HepG2 (cell line): ENCODE data around the gene IL36B.

Source experiments
- ARNT ChIP-seq: fragments of 450-650 bp; IDR thresholded peaks from 2 replicates; pipeline ENCODE4 v1.6.1; 2017
- EP300 ChIP-seq, 3 experiments: sonication (generic) in 1 of 3; formaldehyde crosslinking in 1 of 3; IDR thresholded peaks; 2 replicates each; pipeline versions ENCODE4 v1.5.1 to v1.6.1; 2011 to 2020; ENCODE audit warnings: low read depth in 2 of 3, low read length in 2 of 3, borderline replicate concordance in 1 of 3, improper control_type of control experiment in 1 of 3, mild to moderate bottlenecking in 1 of 3, missing genetic modification reagents in 1 of 3, moderate library complexity in 1 of 3
- GABPA ChIP-seq, 2 experiments: IDR thresholded peaks; 2 replicates each; pipeline ENCODE4 v1.6.1; 2011 to 2016; ENCODE audit warnings: low read depth in 2 of 2, low read length in 1 of 2, missing biosample characterization in 1 of 2, missing genetic modification characterization in 1 of 2
- KDM2A ChIP-seq: sonication (generic); formaldehyde crosslinking; IDR thresholded peaks from 2 replicates; pipeline ENCODE4 v1.4.0; 2020; ENCODE audit warnings: low read depth, missing genetic modification reagents, borderline replicate concordance
- YY1 ChIP-seq: IDR thresholded peaks from 2 replicates; pipeline ENCODE4 v1.6.1; 2011; ENCODE audit warnings: low read length, low read depth, moderate library complexity, mild to moderate bottlenecking; ENCODE audit not compliant: insufficient read depth, insufficient replicate concordance
- ZNF274 ChIP-seq: sonication (generic); formaldehyde crosslinking; IDR thresholded peaks from 2 replicates; pipeline ENCODE4 v1.5.1; 2020; ENCODE audit warnings: mild to moderate bottlenecking, missing genetic modification reagents
- ZNF713 ChIP-seq: sonication (generic); formaldehyde crosslinking; IDR thresholded peaks from 2 replicates; pipeline ENCODE4 v1.4.0; 2020; ENCODE audit warnings: mild to moderate bottlenecking, missing genetic modification reagents
- ZNF788 ChIP-seq: sonication (generic); formaldehyde crosslinking; IDR thresholded peaks from 2 replicates; pipeline ENCODE4 v1.5.0; 2020; ENCODE audit warnings: mild to moderate bottlenecking, missing genetic modification reagents, borderline replicate concordance
- TF ChIP-seq, protein P1 (sequence below): IDR thresholded peaks from 2 replicates; pipeline ENCODE4 v1.6.1; 2016; ENCODE audit warnings: low read depth, borderline replicate concordance
- TF ChIP-seq, protein P2 (sequence below): sonication (generic); formaldehyde crosslinking; IDR thresholded peaks from 2 replicates; pipeline ENCODE4 v1.4.0; 2020; ENCODE audit warnings: missing genetic modification reagents
- TF ChIP-seq, protein P3 (sequence below): sonication (generic); formaldehyde crosslinking; IDR thresholded peaks from 2 replicates; pipeline ENCODE4 v1.5.0; 2020; ENCODE audit warnings: mild to moderate bottlenecking, missing genetic modification reagents, moderate library complexity
- TF ChIP-seq, protein P4 (sequence below), 2 experiments: sonication (generic) in 1 of 2; formaldehyde crosslinking in 1 of 2; IDR thresholded peaks; 2 replicates each; pipeline versions ENCODE4 v1.5.1 to v1.6.1; 2011 to 2020; ENCODE audit warnings: borderline replicate concordance in 1 of 2, low read depth in 1 of 2, low read length in 1 of 2, mild to moderate bottlenecking in 1 of 2, missing genetic modification reagents in 1 of 2, moderate library complexity in 1 of 2
- TF ChIP-seq, protein P5 (sequence below): sonication (generic); formaldehyde crosslinking; IDR thresholded peaks from 2 replicates; pipeline ENCODE4 v1.8.0; 2022; ENCODE audit warnings: mild to moderate bottlenecking, missing genetic modification reagents
- TF ChIP-seq, protein P6 (sequence below): sonication (generic); formaldehyde crosslinking; IDR thresholded peaks from one replicate; pipeline ENCODE4 v1.5.1; 2020; ENCODE audit warnings: mild to moderate bottlenecking, missing genetic modification reagents; ENCODE audit errors: not compliant biosample characterization

DNA sequence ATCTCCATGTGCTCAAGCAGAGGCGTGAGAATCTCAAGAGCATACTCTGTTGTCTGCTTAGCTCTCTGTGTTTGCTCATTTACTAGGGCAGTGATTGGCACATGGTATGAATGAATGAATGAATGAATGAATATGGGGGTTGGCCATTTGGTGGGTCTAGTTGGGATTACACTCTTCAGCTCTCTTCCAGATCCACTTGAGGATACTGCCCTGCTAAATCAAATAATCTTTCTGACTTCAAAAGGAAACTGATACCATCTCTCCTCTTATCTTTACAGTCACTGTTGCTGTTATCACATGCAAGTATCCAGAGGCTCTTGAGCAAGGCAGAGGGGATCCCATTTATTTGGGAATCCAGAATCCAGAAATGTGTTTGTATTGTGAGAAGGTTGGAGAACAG is 72.9 kb downstream of the IL36B start:
- no peak for TF ChIP-seq YY1
- no peak for TF ChIP-seq ARNT
- TF ChIP-seq, protein P1, sequence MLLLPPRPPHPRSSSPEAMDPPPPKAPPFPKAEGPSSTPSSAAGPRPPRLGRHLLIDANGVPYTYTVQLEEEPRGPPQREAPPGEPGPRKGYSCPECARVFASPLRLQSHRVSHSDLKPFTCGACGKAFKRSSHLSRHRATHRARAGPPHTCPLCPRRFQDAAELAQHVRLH (CRISPR knock-in tag), result no peak
- TF ChIP-seq, protein P2, sequence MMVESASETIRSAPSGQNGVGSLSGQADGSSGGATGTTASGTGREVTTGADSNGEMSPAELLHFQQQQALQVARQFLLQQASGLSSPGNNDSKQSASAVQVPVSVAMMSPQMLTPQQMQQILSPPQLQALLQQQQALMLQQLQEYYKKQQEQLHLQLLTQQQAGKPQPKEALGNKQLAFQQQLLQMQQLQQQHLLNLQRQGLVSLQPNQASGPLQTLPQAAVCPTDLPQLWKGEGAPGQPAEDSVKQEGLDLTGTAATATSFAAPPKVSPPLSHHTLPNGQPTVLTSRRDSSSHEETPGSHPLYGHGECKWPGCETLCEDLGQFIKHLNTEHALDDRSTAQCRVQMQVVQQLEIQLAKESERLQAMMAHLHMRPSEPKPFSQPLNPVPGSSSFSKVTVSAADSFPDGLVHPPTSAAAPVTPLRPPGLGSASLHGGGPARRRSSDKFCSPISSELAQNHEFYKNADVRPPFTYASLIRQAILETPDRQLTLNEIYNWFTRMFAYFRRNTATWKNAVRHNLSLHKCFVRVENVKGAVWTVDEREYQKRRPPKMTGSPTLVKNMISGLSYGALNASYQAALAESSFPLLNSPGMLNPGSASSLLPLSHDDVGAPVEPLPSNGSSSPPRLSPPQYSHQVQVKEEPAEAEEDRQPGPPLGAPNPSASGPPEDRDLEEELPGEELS (CRISPR knock-in tag), result no peak
- TF ChIP-seq, protein P3, sequence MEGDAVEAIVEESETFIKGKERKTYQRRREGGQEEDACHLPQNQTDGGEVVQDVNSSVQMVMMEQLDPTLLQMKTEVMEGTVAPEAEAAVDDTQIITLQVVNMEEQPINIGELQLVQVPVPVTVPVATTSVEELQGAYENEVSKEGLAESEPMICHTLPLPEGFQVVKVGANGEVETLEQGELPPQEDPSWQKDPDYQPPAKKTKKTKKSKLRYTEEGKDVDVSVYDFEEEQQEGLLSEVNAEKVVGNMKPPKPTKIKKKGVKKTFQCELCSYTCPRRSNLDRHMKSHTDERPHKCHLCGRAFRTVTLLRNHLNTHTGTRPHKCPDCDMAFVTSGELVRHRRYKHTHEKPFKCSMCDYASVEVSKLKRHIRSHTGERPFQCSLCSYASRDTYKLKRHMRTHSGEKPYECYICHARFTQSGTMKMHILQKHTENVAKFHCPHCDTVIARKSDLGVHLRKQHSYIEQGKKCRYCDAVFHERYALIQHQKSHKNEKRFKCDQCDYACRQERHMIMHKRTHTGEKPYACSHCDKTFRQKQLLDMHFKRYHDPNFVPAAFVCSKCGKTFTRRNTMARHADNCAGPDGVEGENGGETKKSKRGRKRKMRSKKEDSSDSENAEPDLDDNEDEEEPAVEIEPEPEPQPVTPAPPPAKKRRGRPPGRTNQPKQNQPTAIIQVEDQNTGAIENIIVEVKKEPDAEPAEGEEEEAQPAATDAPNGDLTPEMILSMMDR (CRISPR knock-in tag), result no peak
- no peak for TF ChIP-seq ZNF274 (CRISPR knock-in tag)
- TF ChIP-seq ZNF788 (CRISPR knock-in tag), result no peak
- TF ChIP-seq, protein P4, sequence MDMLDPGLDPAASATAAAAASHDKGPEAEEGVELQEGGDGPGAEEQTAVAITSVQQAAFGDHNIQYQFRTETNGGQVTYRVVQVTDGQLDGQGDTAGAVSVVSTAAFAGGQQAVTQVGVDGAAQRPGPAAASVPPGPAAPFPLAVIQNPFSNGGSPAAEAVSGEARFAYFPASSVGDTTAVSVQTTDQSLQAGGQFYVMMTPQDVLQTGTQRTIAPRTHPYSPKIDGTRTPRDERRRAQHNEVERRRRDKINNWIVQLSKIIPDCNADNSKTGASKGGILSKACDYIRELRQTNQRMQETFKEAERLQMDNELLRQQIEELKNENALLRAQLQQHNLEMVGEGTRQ (IDR thresholded peaks at IDR 0.05; ENCODE audit: low read depth, low read length), result no peak
- TF ChIP-seq, protein P4 (CRISPR knock-in tag; IDR thresholded peaks at IDR 0.05; ENCODE audit: borderline replicate concordance), result no peak
- TF ChIP-seq KDM2A (CRISPR knock-in tag), result no peak
- TF ChIP-seq, protein P5, sequence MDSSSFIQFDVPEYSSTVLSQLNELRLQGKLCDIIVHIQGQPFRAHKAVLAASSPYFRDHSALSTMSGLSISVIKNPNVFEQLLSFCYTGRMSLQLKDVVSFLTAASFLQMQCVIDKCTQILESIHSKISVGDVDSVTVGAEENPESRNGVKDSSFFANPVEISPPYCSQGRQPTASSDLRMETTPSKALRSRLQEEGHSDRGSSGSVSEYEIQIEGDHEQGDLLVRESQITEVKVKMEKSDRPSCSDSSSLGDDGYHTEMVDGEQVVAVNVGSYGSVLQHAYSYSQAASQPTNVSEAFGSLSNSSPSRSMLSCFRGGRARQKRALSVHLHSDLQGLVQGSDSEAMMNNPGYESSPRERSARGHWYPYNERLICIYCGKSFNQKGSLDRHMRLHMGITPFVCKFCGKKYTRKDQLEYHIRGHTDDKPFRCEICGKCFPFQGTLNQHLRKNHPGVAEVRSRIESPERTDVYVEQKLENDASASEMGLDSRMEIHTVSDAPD, result no peak
- no peak for TF ChIP-seq EP300 (IDR thresholded peaks at IDR 0.05; ENCODE audit: low read depth in 2 of 2, low read length in 2 of 2)
- no peak for TF ChIP-seq EP300 (CRISPR knock-in tag; IDR thresholded peaks at IDR 0.05; ENCODE audit: borderline replicate concordance)
- no peak for TF ChIP-seq ZNF713 (CRISPR knock-in tag)
- TF ChIP-seq GABPA (IDR thresholded peaks at IDR 0.05; ENCODE audit: low read depth, low read length), result no peak
- TF ChIP-seq GABPA (CRISPR knock-in tag; IDR thresholded peaks at IDR 0.05; ENCODE audit: low read depth), result no peak
- TF ChIP-seq, protein P6, sequence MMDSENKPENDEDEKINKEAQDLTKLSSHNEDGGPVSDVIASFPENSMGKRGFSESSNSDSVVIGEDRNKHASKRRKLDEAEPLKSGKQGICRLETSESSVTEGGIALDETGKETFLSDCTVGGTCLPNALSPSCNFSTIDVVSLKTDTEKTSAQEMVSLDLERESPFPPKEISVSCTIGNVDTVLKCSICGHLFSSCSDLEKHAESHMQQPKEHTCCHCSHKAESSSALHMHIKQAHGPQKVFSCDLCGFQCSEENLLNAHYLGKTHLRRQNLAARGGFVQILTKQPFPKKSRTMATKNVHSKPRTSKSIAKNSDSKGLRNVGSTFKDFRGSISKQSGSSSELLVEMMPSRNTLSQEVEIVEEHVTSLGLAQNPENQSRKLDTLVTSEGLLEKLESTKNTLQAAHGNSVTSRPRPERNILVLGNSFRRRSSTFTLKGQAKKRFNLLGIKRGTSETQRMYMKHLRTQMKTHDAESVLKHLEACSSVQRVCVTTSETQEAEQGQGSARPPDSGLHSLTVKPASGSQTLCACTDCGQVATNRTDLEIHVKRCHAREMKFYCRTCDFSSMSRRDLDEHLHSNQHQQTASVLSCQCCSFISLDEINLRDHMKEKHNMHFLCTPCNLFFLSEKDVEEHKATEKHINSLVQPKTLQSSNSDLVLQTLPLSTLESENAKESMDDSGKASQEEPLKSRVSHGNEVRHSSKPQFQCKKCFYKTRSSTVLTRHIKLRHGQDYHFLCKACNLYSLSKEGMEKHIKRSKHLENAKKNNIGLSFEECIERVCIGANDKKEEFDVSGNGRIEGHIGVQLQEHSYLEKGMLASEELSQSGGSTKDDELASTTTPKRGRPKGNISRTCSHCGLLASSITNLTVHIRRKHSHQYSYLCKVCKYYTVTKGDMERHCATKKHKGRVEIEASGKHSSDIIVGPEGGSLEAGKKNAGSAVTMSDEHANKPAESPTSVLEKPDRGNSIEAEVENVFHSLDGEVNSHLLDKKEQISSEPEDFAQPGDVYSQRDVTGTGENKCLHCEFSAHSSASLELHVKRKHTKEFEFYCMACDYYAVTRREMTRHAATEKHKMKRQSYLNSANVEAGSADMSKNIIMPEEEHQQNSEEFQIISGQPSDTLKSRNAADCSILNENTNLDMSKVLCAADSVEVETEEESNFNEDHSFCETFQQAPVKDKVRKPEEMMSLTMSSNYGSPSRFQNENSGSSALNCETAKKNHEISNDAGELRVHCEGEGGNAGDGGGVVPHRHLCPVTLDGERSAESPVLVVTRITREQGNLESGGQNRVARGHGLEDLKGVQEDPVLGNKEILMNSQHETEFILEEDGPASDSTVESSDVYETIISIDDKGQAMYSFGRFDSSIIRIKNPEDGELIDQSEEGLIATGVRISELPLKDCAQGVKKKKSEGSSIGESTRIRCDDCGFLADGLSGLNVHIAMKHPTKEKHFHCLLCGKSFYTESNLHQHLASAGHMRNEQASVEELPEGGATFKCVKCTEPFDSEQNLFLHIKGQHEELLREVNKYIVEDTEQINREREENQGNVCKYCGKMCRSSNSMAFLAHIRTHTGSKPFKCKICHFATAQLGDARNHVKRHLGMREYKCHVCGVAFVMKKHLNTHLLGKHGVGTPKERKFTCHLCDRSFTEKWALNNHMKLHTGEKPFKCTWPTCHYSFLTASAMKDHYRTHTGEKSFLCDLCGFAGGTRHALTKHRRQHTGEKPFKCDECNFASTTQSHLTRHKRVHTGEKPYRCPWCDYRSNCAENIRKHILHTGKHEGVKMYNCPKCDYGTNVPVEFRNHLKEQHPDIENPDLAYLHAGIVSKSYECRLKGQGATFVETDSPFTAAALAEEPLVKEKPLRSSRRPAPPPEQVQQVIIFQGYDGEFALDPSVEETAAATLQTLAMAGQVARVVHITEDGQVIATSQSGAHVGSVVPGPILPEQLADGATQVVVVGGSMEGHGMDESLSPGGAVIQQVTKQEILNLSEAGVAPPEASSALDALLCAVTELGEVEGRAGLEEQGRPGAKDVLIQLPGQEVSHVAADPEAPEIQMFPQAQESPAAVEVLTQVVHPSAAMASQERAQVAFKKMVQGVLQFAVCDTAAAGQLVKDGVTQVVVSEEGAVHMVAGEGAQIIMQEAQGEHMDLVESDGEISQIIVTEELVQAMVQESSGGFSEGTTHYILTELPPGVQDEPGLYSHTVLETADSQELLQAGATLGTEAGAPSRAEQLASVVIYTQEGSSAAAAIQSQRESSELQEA, result no peak
